H54 (cell line): ENCODE measurements around the gene CLRN1.

Experiments
- DNase-seq: peaks from one replicate; pipeline ENCODE4 v3.0.0; 2011; ENCODE audit warnings: low spot score, mixed read lengths; ENCODE audit not compliant: insufficient read length
- FAIRE-seq: peaks from 3 replicates; lab custom pipeline; 2011; peaks lifted over from hg19 to GRCh38; lab: Jason Lieb, UNC
- POLR2A ChIP-seq: IDR thresholded peaks from 2 replicates; pipeline ENCODE4 v1.6.1; 2011; ENCODE audit warnings: low read depth, mild to moderate bottlenecking, low read length

The CLRN1 gene, protein sequence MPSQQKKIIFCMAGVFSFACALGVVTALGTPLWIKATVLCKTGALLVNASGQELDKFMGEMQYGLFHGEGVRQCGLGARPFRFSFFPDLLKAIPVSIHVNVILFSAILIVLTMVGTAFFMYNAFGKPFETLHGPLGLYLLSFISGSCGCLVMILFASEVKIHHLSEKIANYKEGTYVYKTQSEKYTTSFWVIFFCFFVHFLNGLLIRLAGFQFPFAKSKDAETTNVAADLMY

DNA sequence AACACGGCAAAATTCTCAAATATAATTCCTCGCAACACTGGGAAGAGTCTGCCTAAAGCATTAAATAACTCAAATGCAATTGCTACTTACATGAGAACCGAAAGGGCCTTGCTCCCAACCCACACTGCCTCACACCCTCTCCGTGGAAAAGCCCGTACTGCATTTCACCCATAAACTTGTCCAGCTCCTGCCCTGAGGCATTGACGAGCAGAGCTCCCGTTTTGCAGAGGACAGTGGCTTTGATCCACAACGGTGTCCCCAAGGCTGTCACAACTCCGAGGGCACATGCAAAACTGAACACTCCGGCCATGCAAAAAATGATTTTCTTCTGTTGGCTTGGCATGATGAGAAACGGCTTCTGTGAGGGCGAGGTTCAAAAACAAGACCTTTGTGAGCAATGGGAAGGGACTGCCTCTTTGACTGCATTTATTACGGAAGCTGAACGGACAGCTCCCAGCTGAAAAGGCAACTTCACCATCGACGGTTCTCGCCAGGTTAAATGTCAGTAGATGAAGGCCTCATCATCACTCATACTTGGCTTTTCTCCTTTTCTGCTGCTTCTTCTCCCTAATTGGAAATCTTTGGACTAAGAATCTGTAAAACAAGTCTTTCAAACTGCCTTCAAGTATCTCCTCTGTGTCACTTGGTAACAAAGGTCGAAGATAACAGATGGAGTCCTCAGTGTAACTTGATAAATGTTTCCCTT, at the start of gene CLRN1:
TSS of gene CLRN1 (minus strand) at position 362 of the 706 bp plus-strand sequence. CDS start at position 343, 19 bp downstream.
- DNase-seq (no peak), FAIRE-seq (no peak)
- TF ChIP-seq POLR2A = no peak

DNA sequence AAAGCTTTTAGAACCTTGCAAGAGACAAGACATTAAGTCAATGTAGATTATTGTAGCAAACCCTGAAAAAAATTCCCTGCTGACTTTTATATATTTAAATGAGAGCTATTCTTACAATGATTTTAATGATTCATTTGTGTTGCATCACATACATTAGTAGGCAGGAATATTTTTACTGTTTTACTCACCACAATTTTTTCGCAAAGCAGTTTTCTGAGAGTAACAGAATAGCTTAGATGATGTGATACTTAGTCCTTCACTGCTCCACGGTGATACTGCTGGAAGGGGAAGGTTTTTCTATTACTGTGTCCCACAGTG, 43.9 kb upstream of the CLRN1 start:
- no peak for DNase-seq
- no peak for FAIRE-seq
- TF ChIP-seq POLR2A = no peak

DNA sequence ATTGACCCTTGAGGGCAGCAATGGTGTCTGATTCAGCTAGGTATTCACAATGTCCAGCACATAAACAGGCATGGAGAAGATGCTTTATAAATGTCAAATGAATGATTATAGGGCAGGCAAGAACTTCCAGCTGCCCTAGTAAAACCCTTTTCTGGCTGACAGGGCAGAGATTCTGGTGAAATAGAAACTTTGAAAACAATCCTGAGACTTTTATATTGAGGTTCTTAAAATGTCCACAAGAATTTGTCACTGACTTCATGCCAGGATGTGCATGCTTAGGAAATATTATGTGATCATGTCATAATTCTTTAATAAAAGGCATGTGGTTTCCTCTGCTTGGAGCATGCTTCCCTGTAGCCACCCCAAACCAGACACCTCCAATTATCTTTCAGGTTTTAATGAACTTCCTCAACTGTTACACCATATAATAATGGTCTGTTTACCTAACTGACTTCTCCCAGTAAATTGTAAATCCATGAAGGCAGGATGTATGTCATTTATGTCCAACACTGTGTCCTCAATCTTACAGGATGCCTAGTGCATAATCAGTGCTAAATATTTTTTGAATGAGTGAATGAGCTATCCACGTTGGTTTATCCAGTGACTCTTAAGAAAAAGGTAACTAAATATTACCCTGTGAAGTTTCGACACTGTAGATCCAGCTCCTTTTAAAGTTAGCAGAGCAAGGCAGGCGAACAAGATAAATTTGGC, 43.4 kb upstream of the CLRN1 start:
- TF ChIP-seq POLR2A = no peak
- DNase-seq (no peak), FAIRE-seq (no peak)

DNA sequence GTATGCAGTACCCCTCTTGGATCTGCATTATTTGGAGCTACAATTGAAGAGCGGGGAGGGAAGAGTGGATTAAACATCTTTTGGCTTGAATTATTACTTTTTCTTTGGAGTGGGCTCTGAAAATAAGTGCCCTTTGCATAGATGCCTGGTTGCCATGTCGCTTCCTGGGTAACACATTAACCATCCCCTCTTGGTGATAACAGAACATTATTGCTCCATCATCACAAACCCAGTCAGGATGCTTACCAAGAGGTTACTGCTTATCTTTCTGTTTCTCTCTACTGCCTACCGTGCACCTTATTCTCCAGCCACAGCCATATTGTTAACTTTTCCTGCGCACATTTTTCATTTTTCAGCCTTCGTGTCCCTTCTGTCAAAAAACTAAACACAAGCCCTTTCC, 42.7 kb upstream of the CLRN1 start:
- DNase-seq (no peak), FAIRE-seq (no peak)
- TF ChIP-seq POLR2A = no peak

DNA sequence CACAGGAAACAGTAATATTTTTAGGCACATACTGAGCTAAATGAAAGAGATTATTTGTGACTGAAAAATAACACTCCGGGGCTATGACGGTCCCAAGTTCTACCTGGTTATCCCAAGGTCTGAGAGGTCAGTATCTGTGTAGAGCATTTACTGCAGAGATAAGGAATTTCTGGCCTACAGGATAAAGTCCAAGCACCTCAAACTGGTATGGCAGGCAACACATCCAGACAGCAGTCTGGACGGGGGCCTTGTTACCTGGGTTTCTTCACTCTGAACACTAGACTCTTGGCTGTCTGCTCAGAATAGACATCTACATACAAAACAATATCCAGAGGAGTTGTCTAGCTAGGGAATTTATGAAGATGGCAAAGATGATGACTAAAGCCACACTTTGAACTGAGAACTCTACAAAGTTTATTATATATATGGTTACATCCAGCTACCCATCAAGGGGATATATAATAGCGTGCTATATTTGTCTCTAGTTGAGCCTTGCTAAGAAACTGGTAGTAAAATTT, 42.0 kb upstream of the CLRN1 start:
- FAIRE-seq (no peak), DNase-seq (no peak)
- no peak for TF ChIP-seq POLR2A

DNA sequence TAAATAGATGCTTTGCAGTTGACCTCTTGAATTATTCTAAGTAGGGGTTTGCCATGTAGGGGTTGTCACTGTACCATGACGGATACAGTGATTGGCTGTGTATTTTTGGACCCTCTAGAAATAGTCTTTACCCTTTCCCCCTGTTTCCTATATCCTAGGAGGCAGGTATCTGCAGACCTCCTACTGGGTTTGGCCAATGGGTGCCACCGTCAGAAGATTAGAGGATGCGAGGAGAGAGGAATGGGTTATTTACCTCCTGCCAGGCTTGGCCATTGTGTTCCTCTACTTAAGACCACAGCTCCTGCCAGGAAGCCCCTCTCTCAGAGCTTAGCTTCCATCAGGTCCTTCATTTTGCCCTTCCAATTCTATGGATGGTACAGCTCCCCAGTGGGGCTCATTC, 40.2 kb upstream of the CLRN1 start:
- no peak for TF ChIP-seq POLR2A
- FAIRE-seq = no peak
- no peak for DNase-seq

DNA sequence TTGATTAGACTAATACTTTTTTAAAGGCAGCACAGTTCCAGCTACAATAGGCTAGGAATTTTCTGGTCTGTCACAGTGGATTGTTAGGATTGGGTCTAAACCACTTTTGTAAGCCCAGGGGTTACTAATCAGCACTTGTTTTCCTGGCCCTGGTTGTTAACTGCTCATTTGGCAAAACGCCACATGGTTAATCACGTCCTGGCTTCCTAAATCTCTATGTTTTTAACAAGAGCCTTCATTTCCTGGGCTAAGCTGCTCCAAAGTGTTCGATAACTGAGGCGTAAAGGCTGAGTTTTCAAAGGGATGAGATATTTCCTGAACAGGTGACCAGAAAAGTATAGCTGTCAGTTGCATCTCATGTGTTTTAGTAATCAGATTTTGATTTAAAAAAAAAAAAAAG, 38.9 kb upstream of the CLRN1 start:
- FAIRE-seq (no peak), DNase-seq (no peak)
- TF ChIP-seq POLR2A = no peak

DNA sequence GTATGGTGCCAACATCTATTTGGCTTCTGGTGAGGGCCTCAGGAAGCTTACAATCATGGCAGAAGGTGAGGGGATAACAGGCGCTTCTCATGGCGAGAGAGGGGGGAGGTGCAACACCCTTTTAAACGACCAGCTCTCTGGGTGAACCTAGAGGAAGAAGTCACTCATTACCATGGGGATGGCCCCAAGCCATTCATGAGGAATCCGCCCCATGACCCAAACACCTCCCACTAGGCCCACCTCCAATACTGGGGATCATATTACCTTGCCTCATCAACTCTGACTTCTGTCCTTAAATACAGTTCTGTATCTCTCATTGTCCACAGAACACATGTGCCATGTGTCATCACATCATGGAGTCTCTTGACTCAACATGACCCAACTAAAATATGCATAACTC, 37.5 kb upstream of the CLRN1 start:
- TF ChIP-seq POLR2A = no peak
- FAIRE-seq = no peak
- DNase-seq = no peak

DNA sequence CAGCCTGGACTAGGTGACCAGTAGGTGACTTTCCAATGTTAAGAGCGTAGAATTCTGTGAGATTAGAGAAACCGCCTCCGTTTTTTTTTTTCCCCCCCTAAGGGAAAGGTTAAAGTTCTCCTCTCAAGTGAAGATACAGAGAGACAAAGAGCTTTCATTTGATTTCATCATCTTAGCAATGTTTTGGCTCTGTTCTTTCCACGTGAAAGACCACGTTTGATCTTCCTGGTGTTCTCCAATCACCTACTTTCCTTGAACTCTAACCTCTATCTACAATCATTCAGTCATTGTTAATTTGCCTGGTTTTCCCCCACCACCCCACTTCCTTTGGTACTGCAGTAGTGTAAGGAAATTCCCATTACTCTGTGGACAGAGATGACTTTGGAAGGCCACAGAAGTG, 36.9 kb upstream of the CLRN1 start:
- TF ChIP-seq POLR2A = no peak
- no peak for DNase-seq
- no peak for FAIRE-seq

DNA sequence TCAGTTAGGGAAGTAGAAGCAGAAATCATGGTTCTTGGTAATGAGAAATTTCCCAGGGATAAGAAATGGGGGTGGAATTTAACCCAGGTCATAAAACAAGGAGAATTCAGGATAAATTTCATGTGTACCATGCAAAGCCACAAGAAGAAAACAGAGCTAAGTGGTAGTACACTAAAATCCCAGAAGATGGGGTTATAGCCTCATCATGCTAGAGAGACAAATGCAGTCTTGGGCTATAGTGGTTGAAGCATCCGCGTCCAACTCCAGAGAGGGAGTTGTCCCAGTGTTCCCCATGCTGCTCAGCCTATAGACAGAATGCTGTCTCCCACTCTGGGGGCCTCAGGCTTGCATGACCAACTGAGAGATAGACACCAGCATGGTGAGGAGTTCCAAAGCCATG, 36.2 kb upstream of the CLRN1 start:
- FAIRE-seq (no peak), DNase-seq (no peak)
- no peak for TF ChIP-seq POLR2A

DNA sequence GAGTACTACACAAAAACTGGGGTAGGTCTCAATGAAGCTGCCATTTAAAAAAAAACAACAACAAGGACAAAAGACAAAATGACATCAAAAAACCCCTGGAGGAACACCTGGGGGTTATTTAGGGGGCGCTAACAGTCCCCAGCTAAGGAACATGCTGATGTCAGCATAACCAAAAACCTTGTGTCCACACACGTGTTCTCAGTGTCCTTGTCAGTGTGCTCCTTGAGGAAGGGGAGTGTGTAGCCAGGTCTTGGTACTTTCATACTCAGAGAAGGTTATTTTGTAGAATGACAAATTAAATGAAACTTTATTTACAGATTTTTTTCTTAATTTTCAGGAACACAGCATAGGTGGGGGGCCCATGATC, 31.2 kb upstream of the CLRN1 start:
- no peak for TF ChIP-seq POLR2A
- FAIRE-seq (no peak), DNase-seq (no peak)

DNA sequence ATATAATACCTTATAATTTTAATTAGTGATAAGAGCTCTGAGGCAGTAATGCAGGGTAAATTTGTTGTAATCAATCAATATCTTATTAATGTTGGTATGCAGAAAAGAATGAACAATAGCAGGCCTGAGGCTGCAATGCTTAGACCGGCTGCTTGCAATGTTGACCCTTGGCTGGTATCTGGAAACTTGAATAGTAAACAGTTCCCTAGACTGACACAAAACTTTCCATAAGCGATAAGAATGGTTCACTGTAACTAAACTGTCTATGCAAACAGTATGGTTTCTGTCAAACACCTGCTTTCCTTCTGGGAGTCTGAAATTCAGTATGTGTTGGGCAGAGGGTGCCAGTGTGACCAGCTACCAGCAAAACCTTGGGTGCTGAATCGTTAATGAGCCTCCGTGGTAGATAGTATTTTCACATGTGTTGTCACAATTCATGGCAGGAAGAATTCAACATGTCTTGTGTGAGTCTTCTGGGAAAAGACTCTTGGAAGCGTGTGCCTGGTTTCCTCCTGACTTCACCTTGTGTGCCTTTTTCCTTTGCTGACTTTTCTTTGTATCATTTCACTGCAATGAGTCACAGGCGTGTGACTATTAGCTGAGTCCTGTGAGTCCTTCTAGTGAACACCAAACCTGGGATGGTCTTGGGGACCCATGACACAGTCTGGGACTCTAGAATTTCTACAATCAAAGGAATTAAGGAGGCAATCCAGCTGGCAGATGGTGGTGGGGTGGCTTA, 30.7 kb upstream of the CLRN1 start:
- peak; percentile 74 for FAIRE-seq

DNA sequence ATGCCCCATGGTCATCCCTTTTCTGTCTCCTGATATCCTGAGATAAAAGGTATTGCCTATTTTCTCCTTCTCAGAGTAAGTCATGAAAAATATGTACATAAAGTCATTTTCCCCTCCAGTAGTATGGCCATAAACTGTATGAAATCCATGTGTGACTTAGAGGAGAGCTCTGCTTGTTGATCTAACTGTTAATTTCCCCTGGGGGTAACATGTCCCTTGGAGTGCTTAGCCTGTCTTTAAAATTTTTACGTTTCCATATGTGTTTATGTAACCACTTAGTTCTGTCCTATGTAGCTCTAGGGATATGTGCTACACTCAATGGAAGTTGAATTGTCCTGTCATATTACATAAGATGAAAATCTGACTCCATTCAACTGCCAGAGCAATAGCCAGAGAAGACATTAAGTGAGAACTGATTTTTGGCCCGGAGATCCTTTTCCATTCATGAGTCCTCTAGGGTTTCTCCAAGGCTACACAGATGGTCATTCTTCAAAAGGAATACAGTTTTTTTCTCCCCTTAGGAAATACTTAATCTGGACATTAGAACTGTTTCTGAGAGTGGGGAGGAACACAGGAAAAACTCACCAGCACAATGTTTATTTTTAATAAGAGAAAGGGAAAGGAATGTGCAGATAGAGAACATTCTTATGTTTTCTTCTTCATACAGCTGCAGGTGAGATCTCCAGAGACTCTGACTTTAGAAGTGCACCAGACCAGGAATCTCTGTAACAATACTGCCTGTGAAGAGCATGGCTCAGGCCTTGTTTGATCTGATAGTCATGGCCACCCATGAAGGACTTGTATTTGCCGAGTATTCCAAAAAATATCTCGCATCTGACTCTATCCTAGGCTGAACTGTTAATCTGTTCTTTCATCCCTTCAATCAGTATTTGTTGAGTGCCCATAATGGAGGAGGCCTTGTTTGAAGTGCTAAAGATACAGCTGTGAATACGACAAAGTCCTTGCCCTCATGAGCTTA, 29.8 kb upstream of the CLRN1 start:
- no peak for FAIRE-seq
- TF ChIP-seq POLR2A = no peak

More for the DNA sequence above, 30.7 kb upstream of the CLRN1 start:
- no peak for TF ChIP-seq POLR2A
- DNase-seq = peak; percentile 12

More for the DNA sequence above, 29.8 kb upstream of the CLRN1 start:
- no peak for DNase-seq
